HUDEP-2 (cell line): Measurements from ENCODE around the gene GLIS1.
"Not testable (repeated sequence)": the region's sequence is repeated elsewhere in the genome, so short reads cannot be mapped to it uniquely, and the experiment has no call there.

Experiments
- DNase-seq, 76 experiments: peaks; one replicate each; lab custom pipeline; 2025; ENCODE audit not compliant: unreplicated experiment in 76 of 76; lab: John Stamatoyannopoulos, UW

Gene GLIS1

DNA sequence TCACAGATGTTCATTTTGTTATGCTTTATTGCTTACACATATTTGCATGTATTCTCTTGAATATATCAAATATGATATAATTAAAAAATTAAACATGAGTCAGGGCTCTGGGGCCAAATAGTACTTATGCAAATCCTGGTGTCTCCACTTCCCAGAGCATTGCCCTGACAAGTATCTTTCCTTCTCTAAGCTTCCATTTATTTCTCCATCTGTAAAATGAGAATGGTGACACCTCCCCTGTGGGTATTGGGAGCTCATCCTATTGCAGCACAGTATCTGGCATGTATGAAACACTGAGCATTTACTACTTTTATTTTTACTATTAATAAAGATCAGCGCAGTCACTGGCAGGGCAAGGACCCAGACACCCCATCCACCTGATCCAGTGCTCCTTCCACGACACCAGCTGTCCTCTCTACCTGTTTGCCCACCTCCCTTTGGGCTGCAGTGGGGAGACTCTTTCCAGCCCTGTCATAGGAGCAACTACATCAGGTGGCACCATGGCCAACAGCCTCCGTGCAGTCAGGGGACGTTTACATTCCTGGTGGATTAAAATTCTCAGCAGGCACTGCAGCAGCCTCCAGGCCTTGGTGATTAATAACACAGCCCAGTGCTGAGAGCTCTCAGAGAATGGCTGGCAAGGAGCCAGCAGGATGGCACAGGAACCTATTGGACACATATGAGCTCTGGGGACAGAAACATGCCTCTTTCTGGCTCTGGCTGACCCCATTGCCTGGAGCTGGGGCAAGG is 166.7 kb downstream of the GLIS1 start:
- DNase-seq, result no peak

DNA sequence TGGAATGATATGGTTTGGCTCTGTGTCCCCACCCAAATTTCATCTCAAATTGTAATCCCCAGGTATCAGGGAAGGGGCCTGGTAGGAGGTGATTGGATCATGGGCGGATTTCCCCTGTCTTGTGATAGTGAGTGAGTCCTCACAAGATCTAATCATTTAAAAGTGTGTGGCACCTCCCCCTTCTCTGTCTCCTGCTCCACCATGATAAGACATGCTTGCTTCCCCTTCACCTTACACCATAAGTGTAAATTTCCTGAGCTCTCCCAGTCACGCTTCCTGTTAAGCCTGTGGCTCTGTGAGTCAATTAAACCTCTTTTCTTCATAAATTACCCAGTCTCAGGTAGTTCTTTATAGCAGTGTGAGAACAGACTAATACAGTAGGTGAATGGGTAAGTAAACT is 170.4 kb downstream of the GLIS1 start:
- DNase-seq, result peak in 1 of 76 experiments; percentile 5

DNA sequence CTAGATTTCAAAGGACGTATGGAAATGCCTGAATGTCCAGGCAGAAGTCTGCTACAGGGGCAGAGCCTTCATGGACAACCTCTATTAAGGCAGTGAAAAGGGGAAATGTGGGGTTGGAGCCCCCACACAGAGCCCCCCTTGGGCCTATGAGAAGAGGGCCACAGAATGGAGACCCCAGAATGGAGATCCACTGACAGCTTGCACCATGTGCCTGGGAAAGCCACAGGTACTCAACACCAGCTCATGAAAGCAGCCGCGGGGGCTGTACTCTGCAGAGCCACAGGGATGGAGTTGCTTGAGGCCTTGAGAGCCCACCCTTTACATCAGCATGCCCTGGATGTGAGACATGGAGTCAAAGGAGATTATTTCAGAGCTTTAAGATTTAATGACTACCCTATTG is 171.1 kb downstream of the GLIS1 start:
- no peak for DNase-seq

DNA sequence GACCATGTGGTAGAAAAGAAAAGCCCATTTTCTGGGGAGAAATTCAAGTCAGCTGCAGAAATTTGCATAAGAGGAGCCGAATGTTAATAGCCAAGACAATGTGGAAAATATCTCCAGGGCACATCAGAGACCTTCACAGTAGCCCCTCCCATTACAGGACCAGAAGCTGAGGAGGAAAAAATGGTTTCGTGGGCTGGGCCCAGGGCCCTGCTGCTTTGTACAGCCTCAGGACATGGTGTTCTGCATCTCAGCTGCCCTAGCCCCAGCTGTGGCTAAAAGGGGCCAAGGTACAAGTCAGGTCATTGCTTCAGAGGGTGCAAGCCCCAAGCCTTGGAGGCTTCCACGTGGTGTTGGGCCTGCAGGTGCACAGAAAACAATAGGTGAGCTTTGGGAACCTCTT is 171.5 kb downstream of the GLIS1 start:
- DNase-seq, result no peak

DNA sequence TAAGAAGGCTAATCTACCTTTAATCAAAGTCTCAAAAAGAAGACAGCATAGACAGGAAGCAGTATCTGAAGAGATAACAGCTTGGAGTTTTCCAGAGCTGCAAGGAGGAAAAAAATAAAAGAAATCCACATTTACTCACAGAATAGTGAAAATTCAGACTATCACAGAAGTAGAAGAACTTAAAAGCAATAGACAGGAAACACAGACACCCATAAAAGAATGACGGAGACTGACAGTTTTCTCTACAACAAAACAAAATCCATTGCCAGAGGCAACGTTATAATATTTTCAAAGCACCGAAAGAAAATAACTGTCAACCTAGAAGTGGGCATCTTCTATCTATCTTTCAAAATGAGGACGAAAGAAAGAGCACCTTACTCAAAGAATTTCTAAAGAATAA is 175.4 kb downstream of the GLIS1 start:
- no peak for DNase-seq

DNA sequence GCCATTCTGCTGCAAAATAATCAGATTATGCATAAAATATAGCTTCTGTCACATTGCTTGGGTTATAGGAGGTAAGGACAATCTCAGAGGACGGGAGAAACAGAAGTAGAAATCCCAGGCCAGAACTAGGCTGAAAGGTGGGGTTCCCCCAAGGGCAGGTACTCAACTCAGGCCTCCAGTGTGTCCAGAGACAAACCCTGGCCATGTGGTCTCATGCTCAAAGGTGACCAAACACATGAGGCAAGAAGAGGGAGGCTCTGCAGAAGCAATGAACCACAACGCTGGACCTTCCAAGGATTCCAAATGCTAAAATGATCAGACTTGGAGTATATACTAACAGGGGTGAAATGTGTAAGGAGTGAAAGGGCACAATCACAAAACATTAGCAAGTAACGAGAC is 176.0 kb downstream of the GLIS1 start:
- DNase-seq, result no peak

DNA sequence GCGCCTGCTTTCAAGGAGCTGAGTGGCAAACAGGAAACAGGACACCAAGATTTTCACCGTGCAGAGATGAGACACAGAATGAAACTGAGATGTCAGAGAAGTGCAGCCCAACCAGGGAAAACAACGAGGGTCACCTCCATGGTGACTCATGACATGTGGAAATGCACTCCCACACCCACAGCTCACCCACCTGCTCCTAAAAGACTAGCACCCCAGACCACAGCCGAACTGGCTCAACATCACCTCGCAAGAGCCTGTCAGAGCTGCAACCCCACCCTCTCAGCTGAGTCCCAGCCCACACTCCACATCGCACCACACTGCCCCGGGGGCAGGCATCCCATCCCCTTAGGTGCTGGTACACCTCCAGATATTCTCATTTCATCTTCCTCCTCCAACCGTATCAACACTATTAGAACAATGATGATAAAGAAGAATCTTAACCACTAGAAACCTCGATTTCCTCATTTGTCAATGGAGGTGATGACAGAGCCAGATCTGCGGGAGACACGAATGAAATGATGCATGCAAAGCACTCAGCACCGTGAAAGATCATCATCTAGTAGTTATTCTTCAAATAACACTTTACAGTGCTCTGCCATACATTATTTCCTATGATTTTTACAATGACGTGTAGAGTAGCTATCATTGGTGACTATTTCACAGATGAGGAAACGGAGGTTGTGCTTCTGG is 176.5 kb downstream of the GLIS1 start:
- DNase-seq, result no peak

DNA sequence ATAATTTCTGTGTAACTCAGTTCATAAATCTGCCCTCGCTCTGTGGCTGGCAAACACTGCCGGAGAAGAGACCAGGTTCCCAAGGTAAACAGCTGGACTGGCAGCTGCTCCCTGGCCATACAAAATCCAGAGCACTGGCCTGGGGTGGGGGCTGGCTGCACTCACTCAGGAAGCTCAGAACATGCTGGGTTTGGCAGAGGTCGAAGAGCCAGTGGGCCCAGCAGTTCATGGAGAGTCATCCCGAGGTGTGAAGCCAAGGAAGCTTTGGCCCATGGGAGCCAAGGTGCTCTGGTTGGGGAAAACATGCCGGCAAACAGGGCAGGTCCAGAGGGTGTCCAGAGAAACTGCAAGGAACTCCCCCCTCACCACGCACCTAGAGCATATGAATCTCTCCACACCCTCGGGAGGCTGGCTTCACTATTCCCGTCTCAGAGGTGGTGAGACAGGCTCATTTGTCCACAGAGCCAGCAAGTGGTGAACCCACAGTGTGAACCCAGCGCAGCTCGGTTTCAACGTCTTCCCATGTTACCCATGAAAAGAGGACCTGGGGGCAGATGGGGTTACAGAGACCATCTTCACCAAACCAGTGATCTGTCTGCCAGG is 177.4 kb downstream of the GLIS1 start:
- DNase-seq, result no peak

DNA sequence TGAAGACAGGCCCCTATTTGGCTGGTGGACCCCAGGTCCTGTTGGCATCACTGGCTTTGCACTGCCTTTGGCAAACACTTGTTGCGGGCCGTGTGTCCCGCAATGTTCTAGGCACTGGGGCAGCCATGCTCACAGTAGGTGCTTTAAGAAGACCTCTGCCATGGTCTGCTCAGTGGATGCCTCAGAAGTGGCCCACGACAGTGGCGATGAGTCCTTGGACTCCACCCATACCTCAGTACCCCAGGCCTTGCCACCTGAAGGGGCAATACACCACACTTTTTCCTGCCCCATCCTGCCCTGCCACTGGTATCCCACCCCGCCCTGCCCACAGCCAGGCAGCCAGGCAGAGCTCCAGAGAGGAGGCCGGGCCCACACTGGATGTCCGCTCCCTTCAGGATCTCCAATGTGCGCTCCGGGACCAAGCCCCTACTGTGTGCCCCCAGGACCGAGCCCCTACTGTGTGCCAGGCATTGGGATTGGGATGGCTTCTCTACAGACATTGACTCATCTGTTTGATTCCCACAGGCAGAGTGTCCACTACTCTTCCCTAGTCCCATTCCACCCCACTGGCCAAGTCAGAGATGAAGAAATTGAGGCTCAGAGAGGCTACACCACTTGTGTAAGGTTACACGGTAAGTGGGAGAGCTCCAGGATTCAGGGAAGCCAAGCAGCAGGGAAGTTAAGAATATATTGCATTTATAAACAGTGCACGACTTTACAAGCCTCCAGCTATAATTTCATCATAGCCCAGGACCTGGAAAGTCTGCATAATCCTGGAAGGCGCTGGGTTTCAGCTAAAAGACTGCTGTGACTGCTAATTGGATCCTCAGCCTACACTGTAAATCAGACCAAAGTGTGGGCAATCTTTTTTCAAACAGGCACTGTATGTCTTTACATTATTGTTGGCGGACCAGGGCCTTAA is 178.1 kb downstream of the GLIS1 start:
- no peak for DNase-seq

DNA sequence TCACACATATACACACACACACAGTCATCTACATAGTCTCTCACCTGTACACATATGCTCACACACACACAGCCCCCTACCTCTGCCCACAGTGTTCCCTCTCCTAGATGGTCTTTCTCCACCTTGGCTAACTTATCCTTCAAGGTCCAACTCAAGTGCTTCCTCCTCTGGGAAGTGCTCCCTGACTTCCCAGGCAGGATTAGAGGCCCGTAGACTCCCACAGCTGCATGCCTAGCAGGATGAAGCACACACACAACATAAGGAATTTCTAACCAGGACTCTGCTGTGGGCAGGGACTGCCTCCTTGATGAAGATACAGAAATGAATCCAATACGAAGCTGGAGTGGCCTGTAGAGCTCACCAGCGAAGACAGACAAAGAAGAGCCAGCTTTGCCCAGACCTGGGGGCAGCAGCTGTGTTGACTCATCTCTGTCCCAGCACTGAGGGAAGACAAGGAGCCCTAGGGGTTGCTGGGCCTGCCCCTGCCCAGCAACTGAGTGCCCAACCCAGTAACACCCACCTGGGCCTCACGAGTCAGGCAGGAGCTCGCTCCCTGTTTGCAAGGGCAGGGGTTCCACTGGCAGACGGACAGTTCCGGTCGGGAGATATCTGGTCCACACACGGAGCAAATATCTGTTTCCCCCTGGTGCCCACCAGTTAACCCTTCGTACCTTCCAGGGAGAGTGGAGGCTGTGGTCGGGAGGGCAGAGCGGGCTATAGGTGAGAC is 178.9 kb downstream of the GLIS1 start:
- DNase-seq, result no peak

DNA sequence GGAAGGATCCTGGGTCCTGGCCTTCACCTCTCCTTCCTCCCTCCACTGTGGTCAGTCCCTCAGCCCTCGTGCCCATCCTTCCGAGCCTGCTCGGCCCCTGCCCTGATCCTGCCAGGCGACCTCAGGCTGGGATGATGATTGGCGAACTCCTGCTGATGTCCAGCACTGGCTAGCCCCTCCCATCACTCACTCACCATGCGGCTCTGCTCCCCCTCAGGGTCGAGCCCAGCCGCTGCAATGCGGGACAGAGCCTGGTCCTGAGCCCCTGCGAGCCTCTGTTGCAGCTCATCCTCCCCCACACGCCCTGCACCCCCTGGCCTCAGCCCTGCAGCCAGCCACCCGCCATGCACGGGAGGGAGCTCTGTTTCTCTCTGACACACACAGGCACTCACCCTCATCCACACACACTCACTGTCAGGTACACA is 179.6 kb downstream of the GLIS1 start:
- DNase-seq, result no peak

DNA sequence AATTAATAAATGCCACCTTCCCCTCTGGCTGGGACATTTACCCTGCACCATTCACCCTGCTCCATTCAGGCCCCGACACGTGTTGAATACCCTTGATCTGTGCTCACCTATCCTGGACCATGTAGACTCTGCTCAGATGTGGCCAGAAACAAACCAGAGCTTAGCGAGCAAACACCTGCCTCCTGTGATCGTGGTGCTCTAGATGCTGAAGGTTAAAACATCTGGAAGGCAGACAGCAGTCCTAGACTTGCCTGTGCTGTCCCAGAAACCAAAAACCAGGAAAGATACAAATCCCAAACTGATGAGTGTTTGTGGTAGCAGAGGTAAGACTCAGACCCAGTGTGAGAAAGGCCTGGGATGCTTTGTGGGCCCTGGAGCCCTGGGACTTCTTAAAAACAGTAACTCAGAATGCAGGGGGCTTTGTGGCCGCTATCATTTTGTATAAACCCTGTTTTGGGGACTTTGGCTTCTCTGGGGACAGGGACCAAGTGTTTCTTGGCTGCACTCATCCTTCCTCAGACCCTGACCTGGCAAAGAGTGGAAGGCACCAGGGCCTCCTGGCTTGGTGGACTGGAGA is 180.1 kb downstream of the GLIS1 start:
- no peak for DNase-seq

DNA sequence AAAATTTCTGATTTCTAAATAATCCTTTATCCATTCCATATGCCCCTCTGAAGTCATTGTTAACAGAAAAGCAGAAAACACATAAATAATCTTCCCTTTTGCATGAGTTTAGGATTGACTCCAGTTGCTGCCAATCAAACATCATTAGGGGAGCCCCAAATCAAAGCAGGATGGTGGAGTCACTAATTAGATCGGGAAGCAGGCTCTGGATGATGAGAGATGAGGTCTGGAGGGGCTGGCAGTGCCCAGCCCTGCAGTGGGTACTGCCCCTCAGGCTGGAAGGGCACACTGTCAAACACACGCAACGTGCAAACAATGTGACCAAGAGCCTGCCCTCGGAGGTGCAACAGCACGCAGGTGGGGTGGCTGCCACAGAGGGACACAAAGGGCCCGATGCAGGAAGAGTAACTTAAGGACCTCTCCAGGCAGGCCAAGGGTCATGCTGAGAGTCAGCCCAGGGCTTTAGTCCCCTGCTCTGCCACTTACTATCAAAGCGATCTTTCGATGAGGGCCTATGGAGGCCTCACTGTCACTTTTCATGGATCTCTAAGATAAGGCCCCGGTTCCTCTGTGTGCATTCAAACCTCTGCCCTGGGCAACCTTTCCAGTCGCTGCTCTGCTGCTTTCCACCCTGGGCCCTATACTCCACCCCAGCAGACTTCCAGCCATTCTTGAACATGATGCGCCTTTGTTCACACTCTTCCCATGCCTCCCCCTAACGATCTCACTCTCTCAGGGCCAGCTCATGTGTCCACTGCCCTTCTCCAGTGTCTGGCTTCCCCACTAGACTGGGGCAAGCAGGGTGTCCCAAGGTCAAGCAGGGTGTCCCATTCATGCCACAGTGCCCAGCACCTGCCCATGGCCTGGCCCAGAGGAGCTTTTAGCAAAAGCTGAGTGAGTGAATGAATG is 180.9 kb downstream of the GLIS1 start:
- DNase-seq, result no peak

DNA sequence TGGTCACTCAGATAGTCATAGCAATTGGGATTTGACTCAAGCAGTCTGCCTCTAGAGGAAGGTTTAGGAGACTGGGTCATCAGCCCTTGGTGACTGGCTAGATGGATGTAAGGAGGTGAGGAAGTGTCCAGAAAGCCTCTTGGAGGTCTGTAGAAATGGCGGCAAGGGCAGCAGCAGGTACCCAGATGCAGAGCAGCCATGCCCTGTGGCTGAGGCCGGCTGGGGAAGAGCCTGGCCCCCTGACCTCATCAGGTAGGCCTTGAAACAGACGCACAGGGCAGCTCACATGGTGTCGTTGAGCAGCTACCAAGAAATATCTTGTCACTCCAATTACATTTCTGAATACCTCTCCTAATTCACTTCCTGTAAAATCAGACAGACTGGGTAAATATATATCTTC is 181.6 kb downstream of the GLIS1 start:
- no peak for DNase-seq

DNA sequence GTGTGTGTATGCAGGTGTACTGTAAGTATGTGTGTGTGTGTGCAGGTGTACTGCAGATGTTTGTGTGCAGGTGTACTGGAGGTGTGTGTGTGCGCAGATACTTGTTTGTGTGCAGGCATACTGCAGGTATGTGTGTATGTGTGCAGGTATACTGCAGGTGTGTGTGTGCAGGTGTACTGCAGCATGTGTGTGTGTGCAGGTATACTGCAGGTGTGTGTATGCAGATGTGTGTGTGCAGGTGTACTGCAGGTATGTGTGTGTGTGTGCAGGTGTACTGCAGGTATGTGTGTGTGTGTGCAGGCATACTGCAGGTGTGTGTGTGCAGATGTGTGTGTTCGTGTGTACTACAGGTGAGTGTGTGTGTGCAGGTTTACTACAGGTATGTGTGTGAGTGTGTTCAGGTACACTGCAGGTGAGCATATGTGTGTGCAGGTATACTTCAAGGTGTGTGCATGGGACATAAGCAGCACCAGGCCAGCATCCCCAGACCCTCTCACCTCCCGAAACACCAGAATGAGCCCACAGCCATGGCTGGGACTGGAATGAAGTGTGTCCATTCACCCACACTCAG is 182.2 kb downstream of the GLIS1 start:
- no peak for DNase-seq

DNA sequence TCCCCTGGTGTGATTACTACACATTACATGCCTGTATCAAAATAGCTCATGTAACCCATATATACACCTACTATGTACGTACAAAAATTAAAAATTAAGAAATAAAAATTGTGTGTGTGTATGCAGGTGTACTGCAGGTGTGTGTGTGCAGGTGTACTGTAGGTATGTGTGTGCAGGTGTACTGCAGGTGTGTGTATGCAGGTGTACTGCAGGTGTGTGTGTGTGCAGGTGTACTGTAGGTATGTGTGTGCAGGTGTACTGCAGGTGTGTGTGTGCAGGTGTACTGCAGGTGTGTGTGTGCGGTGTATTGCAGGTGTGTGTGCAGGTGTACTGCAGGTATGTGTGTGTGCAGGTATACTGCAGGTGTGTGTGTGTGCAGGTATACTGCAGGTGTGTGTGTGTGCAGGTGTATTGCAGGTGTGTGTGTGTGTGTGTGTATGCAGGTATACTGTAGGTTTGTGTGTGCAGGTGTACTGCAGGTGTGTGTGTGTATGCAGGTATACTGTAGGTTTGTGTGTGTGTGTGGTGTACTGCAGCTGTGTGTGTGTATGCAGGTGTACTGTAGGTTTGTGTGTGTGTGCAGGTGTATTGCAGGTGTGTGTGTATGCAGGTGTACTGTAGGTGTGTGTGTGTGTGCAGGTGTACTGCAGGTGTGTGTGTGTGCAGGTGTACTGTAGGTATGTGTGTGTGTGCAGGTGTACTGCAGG is 183.2 kb downstream of the GLIS1 start:
- not testable (repeated sequence) for DNase-seq

DNA sequence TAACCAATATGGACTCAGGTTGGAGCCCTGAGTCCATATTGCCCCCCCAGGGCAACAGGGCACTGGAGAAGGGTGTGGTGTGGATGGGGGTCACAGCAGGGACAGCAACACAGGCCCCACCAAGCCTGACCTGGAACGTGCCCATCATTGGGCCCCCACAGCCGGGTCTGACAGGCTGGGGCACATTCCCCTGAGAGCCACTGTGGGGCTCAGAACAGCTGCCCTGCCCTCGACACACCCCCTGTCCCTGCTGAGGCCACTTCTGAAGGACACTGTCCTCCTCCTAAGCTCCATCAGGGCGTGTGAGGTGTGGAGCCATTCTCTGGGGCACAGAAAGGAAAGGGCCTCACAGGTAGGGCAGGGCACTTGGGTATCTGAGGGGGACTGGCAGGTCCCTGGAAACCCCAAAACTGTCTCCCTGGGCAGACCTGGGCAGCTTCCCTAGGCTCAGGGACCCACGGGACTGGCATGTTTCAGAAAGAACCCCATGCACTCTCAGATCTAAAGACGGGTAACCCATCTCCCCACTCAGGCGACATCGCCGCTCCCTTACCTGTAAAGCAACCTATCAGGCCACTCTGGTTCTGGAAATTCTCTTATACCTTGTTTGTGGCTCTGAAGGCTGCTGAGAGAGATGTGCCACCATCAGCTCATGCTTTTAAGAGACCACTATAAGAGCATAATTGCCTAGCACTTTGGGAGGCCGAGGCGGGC is 184.2 kb downstream of the GLIS1 start:
- no peak for DNase-seq
